GM12873 (cell line): ENCODE results near the gene TNS2.

Experiments used
- TF ChIP-seq, protein P1 (sequence below): IDR thresholded peaks from 2 replicates; pipeline ENCODE4 v1.5.1; 2012; ENCODE audit warnings: low read depth, mild to moderate bottlenecking, moderate library complexity, low read length, control low read depth; ENCODE audit not compliant: insufficient read depth; ENCODE audit errors: missing control alignments

The TNS2 gene

DNA sequence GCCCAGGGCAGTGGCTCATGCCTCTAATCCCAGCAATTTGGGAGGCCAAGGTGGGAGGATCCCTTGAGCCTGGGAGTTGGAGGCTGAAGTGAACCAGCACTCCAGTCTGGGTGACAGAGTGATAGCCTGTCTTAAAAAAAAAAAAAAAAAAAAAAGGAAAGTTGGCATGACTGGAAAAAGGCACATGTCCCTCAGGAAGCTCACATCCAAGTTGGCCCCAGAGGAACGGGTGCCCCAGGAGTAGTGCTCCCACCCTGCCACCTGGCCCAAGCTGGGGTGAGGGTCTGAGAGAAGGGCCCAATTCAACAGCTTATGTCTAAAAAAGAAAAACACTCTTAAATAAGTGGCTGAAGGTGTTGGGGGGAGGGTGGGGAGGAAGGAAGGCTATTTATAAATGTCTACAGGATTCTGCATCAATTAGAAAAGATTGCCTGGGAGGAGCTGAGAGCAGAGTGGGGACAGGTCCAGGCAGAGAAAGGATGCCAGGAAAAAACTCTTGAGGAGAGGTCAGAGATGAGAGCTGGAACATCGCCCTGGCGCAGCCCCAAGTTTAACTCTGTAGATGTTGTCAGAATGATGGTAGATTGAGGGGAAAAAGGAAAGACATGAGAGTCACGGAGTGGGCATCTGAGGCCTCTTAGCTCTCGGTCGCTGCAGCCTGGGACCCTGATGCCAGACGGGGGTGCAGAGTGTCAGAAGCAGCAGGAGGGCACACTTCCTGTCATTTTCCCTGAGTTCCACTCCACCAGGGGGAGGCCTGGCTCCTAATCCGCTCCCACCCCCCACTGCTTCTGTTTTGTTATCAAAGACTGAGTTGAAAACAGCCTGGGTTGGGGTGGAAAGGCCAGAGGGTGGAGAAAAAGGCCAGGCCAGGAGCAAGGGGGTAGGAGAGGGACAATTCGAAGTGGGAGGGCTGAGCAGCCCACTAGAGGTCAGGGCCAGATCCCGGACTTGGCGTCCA lies 22.0 kb downstream of the TNS2 start:
- TF ChIP-seq, protein P1, sequence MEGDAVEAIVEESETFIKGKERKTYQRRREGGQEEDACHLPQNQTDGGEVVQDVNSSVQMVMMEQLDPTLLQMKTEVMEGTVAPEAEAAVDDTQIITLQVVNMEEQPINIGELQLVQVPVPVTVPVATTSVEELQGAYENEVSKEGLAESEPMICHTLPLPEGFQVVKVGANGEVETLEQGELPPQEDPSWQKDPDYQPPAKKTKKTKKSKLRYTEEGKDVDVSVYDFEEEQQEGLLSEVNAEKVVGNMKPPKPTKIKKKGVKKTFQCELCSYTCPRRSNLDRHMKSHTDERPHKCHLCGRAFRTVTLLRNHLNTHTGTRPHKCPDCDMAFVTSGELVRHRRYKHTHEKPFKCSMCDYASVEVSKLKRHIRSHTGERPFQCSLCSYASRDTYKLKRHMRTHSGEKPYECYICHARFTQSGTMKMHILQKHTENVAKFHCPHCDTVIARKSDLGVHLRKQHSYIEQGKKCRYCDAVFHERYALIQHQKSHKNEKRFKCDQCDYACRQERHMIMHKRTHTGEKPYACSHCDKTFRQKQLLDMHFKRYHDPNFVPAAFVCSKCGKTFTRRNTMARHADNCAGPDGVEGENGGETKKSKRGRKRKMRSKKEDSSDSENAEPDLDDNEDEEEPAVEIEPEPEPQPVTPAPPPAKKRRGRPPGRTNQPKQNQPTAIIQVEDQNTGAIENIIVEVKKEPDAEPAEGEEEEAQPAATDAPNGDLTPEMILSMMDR = no peak

DNA sequence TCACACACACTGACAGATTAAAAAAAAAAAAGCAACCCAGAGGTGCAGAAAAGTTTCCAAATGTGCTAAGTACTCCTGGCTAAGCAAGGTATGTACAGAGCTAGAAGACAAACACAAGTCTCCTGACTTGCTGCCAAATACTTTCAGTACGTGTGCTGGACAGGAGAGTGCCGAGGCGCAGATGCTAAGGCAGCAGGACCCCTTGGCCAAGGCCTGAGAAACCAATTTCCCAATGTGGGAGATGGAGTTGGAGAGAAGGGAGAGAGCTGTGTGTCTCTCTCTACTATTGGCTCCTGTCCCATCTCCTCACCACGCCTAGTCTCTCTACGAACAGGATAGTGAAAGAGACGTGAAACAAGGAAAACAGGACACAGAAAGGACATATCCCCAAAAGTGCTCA lies 24.0 kb downstream of the TNS2 start:
- TF ChIP-seq, protein P1 = no peak

DNA sequence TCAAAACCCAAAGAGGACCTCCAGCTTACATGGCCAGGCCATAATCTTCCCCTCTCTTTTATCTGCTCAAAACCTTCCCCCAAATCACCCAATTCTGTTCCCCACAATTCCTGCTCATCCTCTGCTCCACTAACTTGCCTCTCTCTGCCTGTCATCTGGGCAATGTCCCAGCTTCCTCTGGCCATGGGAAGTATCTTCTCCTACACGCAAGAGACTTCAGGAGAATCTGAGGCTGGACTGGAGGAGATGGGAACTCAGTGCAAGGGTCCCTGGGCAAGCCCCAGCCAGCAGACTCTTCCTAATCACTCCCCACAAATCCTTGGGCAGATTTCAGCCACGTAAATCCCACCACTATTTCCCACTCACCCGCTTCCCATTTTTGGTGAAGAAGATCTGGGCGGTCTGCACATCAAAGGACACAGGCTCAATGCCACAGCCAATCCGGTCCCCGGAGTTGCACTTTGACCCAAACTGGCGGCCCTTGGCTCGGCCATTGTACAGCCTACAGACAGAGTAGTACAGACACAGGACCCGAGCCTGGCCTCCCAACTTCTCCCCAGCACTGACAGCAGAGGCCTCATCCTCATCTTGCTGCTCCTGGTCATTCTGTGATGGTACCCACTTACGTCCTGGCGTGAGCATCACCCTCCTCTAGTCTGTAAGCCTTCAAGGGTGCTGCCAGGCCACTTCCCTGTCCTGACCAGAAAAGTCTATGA lies 24.6 kb downstream of the TNS2 start:
- TF ChIP-seq, protein P1 = no peak

DNA sequence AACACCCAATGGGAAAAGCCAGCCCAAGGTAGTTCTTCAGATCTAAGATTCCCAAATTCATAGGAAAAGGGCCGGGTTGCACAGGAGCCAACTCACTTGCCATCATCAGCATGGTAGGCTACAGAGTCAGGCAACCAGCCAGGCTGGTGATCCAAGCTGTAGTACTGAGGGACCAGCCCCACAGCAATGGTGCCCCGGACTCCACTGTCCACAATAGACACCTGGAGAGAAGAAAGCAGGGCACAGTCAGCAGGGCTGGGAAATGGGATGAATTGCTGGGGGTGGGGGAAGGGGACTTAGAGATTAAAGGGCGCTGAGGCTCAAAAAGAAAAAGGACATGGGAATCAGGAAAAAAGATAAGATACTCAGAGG lies 25.1 kb downstream of the TNS2 start:
- TF ChIP-seq, protein P1 = no peak

DNA sequence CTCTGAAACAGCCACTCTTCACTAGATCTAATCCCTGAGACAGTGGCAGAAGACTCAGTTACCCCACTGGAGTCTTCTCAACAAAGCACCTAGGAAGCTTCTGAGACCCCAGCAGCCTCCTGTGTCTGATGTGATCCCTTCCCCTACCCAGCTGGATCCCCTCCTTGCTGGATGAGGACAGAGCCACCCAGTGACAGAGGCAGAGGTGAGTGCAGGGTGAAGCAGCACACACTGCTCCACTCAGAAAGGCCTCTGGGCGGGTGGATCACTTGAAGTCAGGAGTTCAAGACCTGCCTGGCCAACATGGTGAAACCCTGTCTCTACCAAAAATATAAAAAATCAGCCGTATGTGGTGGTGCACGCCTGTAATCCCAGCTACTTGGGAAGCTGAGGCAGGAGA lies 26.6 kb downstream of the TNS2 start:
- TF ChIP-seq, protein P1 = no peak

DNA sequence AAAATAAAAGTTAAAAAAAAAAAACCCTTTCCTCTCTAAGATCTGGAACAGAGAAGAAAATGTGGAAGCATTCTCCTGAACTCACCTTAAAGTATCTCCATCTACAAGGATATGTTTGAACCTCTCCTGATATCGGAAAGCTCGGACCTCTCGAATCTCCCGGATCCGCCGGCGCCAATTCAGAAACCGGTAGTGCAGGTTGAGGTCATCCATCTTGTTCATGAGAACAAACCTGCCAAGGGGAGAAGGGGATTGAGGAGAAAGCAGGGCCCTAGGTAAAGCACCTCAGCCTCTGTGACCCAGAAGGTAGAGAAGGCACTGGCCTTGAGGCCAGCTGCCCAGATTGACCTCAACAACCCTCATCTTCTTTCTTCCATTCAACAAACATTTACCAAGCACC lies 27.2 kb downstream of the TNS2 start:
- TF ChIP-seq, protein P1 = no peak
